GM23338 (cell line): ENCODE results near the gene FAM43A. TPM values are rescaled to one million over a fixed set of nuclear protein-coding genes. Genes with fewer than 3 reads are reported as not detected.

Experiments used
- ATAC-seq: fragments of 200-7000 bp; cut with Tn5 transposase; 3 replicates; pipeline ENCODE4 v1.9.1; 2020
- DNase-seq: peaks from one replicate; pipeline ENCODE4 v3.0.0-alpha.2; 2015; ENCODE audit warnings: low spot score
- H2AFZ ChIP-seq: fragments of 200-600 bp; sonication (generic); 2 replicates; pipeline ENCODE4 v1.8.0; 2016; ENCODE audit warnings: antibody characterized with exemption, mild to moderate bottlenecking, moderate library complexity
- H3F3A ChIP-seq: fragments of 200-600 bp; sonication (generic); replicated peaks from 2 replicates; pipeline ENCODE4 v1.8.0; 2017; ENCODE audit warnings: antibody characterized with exemption, mixed run types, low read depth
- H3K27ac ChIP-seq: fragments of 200-600 bp; sonication (generic); 2 replicates; pipeline ENCODE4 v1.6.1; 2016; ENCODE audit warnings: low read depth
- H3K27me3 ChIP-seq: fragments of 200-600 bp; sonication (generic); 2 replicates; pipeline ENCODE4 v1.8.0; 2016; ENCODE audit warnings: mild to moderate bottlenecking, mixed run types, moderate library complexity; ENCODE audit not compliant: insufficient read depth
- H3K36me3 ChIP-seq: fragments of 200-600 bp; sonication (generic); 2 replicates; pipeline ENCODE4 v1.8.0; 2016; ENCODE audit warnings: mild to moderate bottlenecking; ENCODE audit not compliant: insufficient read depth
- H3K4me1 ChIP-seq: fragments of 200-600 bp; sonication (generic); 2 replicates; pipeline ENCODE4 v1.8.0; 2016; ENCODE audit warnings: mild to moderate bottlenecking, moderate library complexity; ENCODE audit not compliant: insufficient read depth
- H3K4me2 ChIP-seq: fragments of 200-600 bp; sonication (generic); 2 replicates; pipeline ENCODE4 v1.7.1; 2017; ENCODE audit warnings: mixed run types
- H3K4me3 ChIP-seq: fragments of 200-600 bp; sonication (generic); 2 replicates; pipeline ENCODE4 v1.6.1; 2016; ENCODE audit warnings: mixed run types
- H3K79me2 ChIP-seq: fragments of 200-600 bp; sonication (generic); replicated peaks from 2 replicates; pipeline ENCODE4 v1.8.0; 2017; ENCODE audit warnings: mild to moderate bottlenecking; ENCODE audit not compliant: insufficient read depth
- H3K9me2 ChIP-seq: fragments of 200-600 bp; sonication (generic); 2 replicates; pipeline ENCODE4 v1.8.0; 2017; ENCODE audit not compliant: insufficient read depth
- H4K20me1 ChIP-seq: fragments of 200-600 bp; sonication (generic); replicated peaks from 2 replicates; pipeline ENCODE4 v1.8.0; 2017; ENCODE audit warnings: mild to moderate bottlenecking; ENCODE audit not compliant: insufficient read depth
- H3K27ac Mint-ChIP-seq: 2 replicates; pipeline ENCODE4 v1.8.0; 2020; ENCODE audit warnings: inconsistent platforms, mild to moderate bottlenecking, moderate library complexity, mixed read lengths
- H3K27me3 Mint-ChIP-seq: 3 replicates; pipeline ENCODE4 v1.8.0; 2022; ENCODE audit warnings: low read depth, mild to moderate bottlenecking, moderate library complexity, mixed read lengths, inconsistent platforms; ENCODE audit not compliant: insufficient read depth, poor library complexity
- H3K36me3 Mint-ChIP-seq: 3 replicates; pipeline ENCODE4 v1.8.0; 2021; ENCODE audit warnings: low read depth, mild to moderate bottlenecking, inconsistent platforms, moderate library complexity, mixed read lengths
- H3K4me1 Mint-ChIP-seq: 3 replicates; pipeline ENCODE4 v1.8.0; 2020; ENCODE audit warnings: mild to moderate bottlenecking, inconsistent platforms, mixed read lengths
- H3K4me3 Mint-ChIP-seq: 3 replicates; pipeline ENCODE4 v1.8.0; 2021; ENCODE audit warnings: moderate library complexity, mild to moderate bottlenecking, inconsistent platforms, mixed read lengths
- H3K9me3 Mint-ChIP-seq: 3 replicates; pipeline ENCODE4 v1.8.0; 2020; ENCODE audit warnings: moderate library complexity, mild to moderate bottlenecking, inconsistent platforms, mixed read lengths
- CREB1 ChIP-seq: fragments of 250-450 bp; sonication (Bioruptor Pico); IDR thresholded peaks from 2 replicates; pipeline ENCODE4 v1.5.0; 2020; ENCODE audit warnings: low read depth, mild to moderate bottlenecking, moderate library complexity
- EZH2 ChIP-seq: fragments of 200-600 bp; sonication (generic); IDR thresholded peaks from one replicate; pipeline ENCODE4 v1.8.0; 2017; ENCODE audit warnings: antibody characterized with exemption, mild to moderate bottlenecking, low read depth; ENCODE audit not compliant: unreplicated experiment
- EZH2phosphoT487 ChIP-seq: fragments of 200-600 bp; sonication (generic); IDR thresholded peaks from one replicate; pipeline ENCODE4 v1.8.1; 2018; ENCODE audit warnings: antibody characterized with exemption; ENCODE audit not compliant: unreplicated experiment
- JUNB ChIP-seq: IDR thresholded peaks from one replicate; pipeline ENCODE4 v1.6.1; 2016; ENCODE audit warnings: antibody characterized with exemption; ENCODE audit not compliant: unreplicated experiment
- NANOG ChIP-seq: IDR thresholded peaks from 2 replicates; pipeline ENCODE4 v1.6.1; 2016; ENCODE audit warnings: antibody characterized with exemption, borderline replicate concordance
- POLR2AphosphoS5 ChIP-seq: IDR thresholded peaks from 2 replicates; pipeline ENCODE4 v1.6.1; 2016; ENCODE audit warnings: antibody characterized with exemption, low read depth
- STAT1 ChIP-seq: IDR thresholded peaks from one replicate; pipeline ENCODE4 v1.6.1; 2016; ENCODE audit warnings: antibody characterized with exemption; ENCODE audit not compliant: unreplicated experiment
- ZNF114 ChIP-seq: fragments of 250-450 bp; sonication (Bioruptor Pico); IDR thresholded peaks from 2 replicates; pipeline ENCODE4 v1.5.0; 2020; ENCODE audit warnings: mild to moderate bottlenecking, moderate library complexity
- ZNF331 ChIP-seq: fragments of 250-450 bp; sonication (Bioruptor Pico); IDR thresholded peaks from 2 replicates; pipeline ENCODE4 v1.5.0; 2020; ENCODE audit warnings: low read depth, mild to moderate bottlenecking, moderate library complexity
- polyA plus RNA-seq: library from polyadenylated mRNA; unstranded; fragments of >200 nt; fragmentation: Nextera tagmentation; extraction: Ambion mirVana; gene quantifications from 2 replicates; pipeline ENCODE4 v1.2.1, GENCODE V29; 2016
- total RNA-seq: library from RNA; depleted of rRNA; stranded (reverse); fragments of >200 nt; shearing (Covaris generic); gene quantifications from 2 replicates; pipeline ENCODE4 v1.2.3, GENCODE V29; 2014
- TF ChIP-seq, protein P1 (sequence below): IDR thresholded peaks from 2 replicates; pipeline ENCODE4 v1.6.1; 2016; ENCODE audit warnings: antibody characterized with exemption
- TF ChIP-seq, protein P2 (sequence below), 2 experiments: fragments of 200-600 bp in 1 of 2; sonication (generic) in 1 of 2; conservative IDR thresholded peaks; 2 replicates each; pipeline versions ENCODE4 v1.5.1 to v1.6.1; 2016 to 2017; ENCODE audit warnings: antibody characterized with exemption in 2 of 2, low read depth in 2 of 2, mild to moderate bottlenecking in 2 of 2, moderate library complexity in 1 of 2
- TF ChIP-seq, protein P3 (sequence below): fragments of 250-450 bp; sonication (Bioruptor Pico); IDR thresholded peaks from 2 replicates; pipeline ENCODE4 v1.5.0; 2020; ENCODE audit warnings: mild to moderate bottlenecking, moderate library complexity
- TF ChIP-seq, protein P4 (sequence below): IDR thresholded peaks from one replicate; pipeline ENCODE4 v1.6.1; 2018; ENCODE audit warnings: antibody characterized with exemption; ENCODE audit not compliant: unreplicated experiment

FAM43A gene
- total and polyA plus RNA-seq, 2 experiments from 2014 or later = 2.4 to 6.4 TPM

DNA sequence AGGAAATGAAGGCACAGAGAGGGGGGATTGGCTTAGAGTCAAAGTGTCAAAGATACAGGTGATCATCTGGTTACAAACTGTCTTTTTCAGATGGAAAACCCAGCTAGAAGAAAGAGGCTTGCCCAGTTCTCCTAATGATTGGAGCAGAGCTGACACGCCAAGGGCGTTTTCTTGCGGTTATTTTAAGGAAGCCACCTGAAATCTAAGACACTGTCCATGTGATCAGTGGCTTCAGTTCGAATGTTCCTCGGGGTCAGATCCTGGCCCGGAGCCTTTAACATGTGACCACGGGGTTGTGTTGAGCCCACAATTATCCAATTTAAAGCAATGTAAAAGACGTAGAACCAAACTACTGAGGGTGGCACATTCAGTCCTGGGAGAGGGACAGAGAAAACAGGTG, 19.5 kb downstream of the FAM43A start:
- Histone ChIP-seq H3K4me3 (no peak overlapping the region), H3K36me3 (no peaks in the 10 kb centered on the region)
- no peak overlapping the region for H3K27ac Mint-ChIP-seq

More for the DNA sequence above, 19.5 kb downstream of the FAM43A start:
- H3K4me2 ChIP-seq = no peak overlapping the region
- DNase-seq = no peak
- H4K20me1 ChIP-seq = no peaks in the 10 kb centered on the region
- H3F3A ChIP-seq = no peaks in the 10 kb centered on the region
- Mint-ChIP-seq H3K9me3 (no peaks in the 10 kb centered on the region; the same call in 2 of the 3 replicates), H3K27me3 (peaks cover 13% of the 10 kb centered on the region), H3K4me1 (peaks cover 19% of the 10 kb centered on the region), H3K36me3 (no peaks in the 10 kb centered on the region), H3K4me3 (no peak overlapping the region)
- H3K9me2 ChIP-seq = no peaks in the 10 kb centered on the region
- H3K27ac ChIP-seq = no peak overlapping the region
- TF ChIP-seq, protein P1, sequence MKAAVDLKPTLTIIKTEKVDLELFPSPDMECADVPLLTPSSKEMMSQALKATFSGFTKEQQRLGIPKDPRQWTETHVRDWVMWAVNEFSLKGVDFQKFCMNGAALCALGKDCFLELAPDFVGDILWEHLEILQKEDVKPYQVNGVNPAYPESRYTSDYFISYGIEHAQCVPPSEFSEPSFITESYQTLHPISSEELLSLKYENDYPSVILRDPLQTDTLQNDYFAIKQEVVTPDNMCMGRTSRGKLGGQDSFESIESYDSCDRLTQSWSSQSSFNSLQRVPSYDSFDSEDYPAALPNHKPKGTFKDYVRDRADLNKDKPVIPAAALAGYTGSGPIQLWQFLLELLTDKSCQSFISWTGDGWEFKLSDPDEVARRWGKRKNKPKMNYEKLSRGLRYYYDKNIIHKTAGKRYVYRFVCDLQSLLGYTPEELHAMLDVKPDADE = no peak
- TF ChIP-seq ZNF331 (CRISPR knock-in tag) (no peak), EZH2 (no peak), EZH2phosphoT487 (no peak), JUNB (no peak), POLR2AphosphoS5 (no peak), STAT1 (no peak), NANOG (no peak), ZNF114 (CRISPR knock-in tag) (no peak), CREB1 (no peak)
- TF ChIP-seq, protein P2, sequence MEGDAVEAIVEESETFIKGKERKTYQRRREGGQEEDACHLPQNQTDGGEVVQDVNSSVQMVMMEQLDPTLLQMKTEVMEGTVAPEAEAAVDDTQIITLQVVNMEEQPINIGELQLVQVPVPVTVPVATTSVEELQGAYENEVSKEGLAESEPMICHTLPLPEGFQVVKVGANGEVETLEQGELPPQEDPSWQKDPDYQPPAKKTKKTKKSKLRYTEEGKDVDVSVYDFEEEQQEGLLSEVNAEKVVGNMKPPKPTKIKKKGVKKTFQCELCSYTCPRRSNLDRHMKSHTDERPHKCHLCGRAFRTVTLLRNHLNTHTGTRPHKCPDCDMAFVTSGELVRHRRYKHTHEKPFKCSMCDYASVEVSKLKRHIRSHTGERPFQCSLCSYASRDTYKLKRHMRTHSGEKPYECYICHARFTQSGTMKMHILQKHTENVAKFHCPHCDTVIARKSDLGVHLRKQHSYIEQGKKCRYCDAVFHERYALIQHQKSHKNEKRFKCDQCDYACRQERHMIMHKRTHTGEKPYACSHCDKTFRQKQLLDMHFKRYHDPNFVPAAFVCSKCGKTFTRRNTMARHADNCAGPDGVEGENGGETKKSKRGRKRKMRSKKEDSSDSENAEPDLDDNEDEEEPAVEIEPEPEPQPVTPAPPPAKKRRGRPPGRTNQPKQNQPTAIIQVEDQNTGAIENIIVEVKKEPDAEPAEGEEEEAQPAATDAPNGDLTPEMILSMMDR (conservative IDR thresholded peaks at IDR 0.05; ENCODE audit: low read depth in 2 of 2) = no peak
- TF ChIP-seq, protein P3, sequence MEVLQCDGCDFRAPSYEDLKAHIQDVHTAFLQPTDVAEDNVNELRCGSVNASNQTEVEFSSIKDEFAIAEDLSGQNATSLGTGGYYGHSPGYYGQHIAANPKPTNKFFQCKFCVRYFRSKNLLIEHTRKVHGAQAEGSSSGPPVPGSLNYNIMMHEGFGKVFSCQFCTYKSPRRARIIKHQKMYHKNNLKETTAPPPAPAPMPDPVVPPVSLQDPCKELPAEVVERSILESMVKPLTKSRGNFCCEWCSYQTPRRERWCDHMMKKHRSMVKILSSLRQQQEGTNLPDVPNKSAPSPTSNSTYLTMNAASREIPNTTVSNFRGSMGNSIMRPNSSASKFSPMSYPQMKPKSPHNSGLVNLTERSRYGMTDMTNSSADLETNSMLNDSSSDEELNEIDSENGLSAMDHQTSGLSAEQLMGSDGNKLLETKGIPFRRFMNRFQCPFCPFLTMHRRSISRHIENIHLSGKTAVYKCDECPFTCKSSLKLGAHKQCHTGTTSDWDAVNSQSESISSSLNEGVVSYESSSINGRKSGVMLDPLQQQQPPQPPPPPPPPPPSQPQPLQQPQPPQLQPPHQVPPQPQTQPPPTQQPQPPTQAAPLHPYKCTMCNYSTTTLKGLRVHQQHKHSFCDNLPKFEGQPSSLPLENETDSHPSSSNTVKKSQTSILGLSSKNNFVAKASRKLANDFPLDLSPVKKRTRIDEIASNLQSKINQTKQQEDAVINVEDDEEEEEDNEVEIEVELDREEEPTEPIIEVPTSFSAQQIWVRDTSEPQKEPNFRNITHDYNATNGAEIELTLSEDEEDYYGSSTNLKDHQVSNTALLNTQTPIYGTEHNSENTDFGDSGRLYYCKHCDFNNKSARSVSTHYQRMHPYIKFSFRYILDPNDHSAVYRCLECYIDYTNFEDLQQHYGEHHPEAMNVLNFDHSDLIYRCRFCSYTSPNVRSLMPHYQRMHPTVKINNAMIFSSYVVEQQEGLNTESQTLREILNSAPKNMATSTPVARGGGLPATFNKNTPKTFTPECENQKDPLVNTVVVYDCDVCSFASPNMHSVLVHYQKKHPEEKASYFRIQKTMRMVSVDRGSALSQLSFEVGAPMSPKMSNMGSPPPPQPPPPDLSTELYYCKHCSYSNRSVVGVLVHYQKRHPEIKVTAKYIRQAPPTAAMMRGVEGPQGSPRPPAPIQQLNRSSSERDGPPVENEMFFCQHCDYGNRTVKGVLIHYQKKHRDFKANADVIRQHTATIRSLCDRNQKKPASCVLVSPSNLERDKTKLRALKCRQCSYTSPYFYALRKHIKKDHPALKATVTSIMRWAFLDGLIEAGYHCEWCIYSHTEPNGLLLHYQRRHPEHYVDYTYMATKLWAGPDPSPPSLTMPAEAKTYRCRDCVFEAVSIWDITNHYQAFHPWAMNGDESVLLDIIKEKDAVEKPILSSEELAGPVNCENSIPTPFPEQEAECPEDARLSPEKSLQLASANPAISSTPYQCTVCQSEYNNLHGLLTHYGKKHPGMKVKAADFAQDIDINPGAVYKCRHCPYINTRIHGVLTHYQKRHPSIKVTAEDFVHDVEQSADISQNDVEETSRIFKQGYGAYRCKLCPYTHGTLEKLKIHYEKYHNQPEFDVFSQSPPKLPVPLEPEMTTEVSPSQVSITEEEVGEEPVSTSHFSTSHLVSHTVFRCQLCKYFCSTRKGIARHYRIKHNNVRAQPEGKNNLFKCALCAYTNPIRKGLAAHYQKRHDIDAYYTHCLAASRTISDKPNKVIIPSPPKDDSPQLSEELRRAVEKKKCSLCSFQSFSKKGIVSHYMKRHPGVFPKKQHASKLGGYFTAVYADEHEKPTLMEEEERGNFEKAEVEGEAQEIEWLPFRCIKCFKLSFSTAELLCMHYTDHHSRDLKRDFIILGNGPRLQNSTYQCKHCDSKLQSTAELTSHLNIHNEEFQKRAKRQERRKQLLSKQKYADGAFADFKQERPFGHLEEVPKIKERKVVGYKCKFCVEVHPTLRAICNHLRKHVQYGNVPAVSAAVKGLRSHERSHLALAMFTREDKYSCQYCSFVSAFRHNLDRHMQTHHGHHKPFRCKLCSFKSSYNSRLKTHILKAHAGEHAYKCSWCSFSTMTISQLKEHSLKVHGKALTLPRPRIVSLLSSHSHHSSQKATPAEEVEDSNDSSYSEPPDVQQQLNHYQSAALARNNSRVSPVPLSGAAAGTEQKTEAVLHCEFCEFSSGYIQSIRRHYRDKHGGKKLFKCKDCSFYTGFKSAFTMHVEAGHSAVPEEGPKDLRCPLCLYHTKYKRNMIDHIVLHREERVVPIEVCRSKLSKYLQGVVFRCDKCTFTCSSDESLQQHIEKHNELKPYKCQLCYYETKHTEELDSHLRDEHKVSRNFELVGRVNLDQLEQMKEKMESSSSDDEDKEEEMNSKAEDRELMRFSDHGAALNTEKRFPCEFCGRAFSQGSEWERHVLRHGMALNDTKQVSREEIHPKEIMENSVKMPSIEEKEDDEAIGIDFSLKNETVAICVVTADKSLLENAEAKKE (CRISPR knock-in tag) = no peak
- TF ChIP-seq, protein P4, sequence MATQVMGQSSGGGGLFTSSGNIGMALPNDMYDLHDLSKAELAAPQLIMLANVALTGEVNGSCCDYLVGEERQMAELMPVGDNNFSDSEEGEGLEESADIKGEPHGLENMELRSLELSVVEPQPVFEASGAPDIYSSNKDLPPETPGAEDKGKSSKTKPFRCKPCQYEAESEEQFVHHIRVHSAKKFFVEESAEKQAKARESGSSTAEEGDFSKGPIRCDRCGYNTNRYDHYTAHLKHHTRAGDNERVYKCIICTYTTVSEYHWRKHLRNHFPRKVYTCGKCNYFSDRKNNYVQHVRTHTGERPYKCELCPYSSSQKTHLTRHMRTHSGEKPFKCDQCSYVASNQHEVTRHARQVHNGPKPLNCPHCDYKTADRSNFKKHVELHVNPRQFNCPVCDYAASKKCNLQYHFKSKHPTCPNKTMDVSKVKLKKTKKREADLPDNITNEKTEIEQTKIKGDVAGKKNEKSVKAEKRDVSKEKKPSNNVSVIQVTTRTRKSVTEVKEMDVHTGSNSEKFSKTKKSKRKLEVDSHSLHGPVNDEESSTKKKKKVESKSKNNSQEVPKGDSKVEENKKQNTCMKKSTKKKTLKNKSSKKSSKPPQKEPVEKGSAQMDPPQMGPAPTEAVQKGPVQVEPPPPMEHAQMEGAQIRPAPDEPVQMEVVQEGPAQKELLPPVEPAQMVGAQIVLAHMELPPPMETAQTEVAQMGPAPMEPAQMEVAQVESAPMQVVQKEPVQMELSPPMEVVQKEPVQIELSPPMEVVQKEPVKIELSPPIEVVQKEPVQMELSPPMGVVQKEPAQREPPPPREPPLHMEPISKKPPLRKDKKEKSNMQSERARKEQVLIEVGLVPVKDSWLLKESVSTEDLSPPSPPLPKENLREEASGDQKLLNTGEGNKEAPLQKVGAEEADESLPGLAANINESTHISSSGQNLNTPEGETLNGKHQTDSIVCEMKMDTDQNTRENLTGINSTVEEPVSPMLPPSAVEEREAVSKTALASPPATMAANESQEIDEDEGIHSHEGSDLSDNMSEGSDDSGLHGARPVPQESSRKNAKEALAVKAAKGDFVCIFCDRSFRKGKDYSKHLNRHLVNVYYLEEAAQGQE = no peak
- no peak overlapping the region for H2AFZ ChIP-seq
- H3K4me1 ChIP-seq = peaks cover 9% of the 10 kb centered on the region
- no peaks in the 10 kb centered on the region for H3K79me2 ChIP-seq
- ATAC-seq = no peak
- no peaks in the 10 kb centered on the region for H3K27me3 ChIP-seq
